ENCODE results near the gene RGSL1. TPM values are rescaled to one million over a fixed set of nuclear protein-coding genes. Genes with fewer than 3 reads are reported as not detected.
A peak's percentile ranks its signal among the peaks of the same experiment; 100 is the strongest.
"Not testable (repeated sequence)": the region's sequence is repeated elsewhere in the genome, so short reads cannot be mapped to it uniquely, and the experiment has no call there.

The RGSL1 gene
- polyA plus RNA-seq, 3 donors = 0.07 to 0.10 TPM; not detected in 1

- DNase-seq (ENCODE audit: low read depth in 3 of 3, low spot score in 2 of 3) = no peak
Measured at GRCh38 chr1:182444497-182444896, 5.4 kb upstream of the RGSL1 start.

GRCh38 chr1:182446033-182446669 lies 3.8 kb upstream of the RGSL1 start:
- DNase-seq (ENCODE audit: low read depth in 3 of 3, low spot score in 2 of 3) = peak in 1 of 3 donors; percentile 18

- DNase-seq (ENCODE audit: low read depth in 3 of 3, low spot score in 2 of 3) = not testable (repeated sequence)
Measured at GRCh38 chr1:182447124-182447523, 2.8 kb upstream of the RGSL1 start.

GRCh38 chr1:182447660-182448059 lies 2.3 kb upstream of the RGSL1 start:
- DNase-seq (ENCODE audit: low read depth in 3 of 3, low spot score in 2 of 3) = no peak

- DNase-seq (ENCODE audit: low read depth in 3 of 3, low spot score in 2 of 3) = no peak
Measured at GRCh38 chr1:182453631-182454030, 3.7 kb downstream of the RGSL1 start.

GRCh38 chr1:182457844-182458243 lies 7.9 kb downstream of the RGSL1 start:
- no peak for DNase-seq (ENCODE audit: low read depth in 3 of 3, low spot score in 2 of 3)

GRCh38 chr1:182459949-182460348 lies 10.0 kb downstream of the RGSL1 start:
- DNase-seq (ENCODE audit: low read depth in 3 of 3, low spot score in 2 of 3) = no peak

- DNase-seq (ENCODE audit: low read depth in 3 of 3, low spot score in 2 of 3) = no peak
Measured at GRCh38 chr1:182460550-182460951, 10.6 kb downstream of the RGSL1 start.

- DNase-seq (ENCODE audit: low read depth in 3 of 3, low spot score in 2 of 3) = no peak
Measured at GRCh38 chr1:182473556-182473955, 23.6 kb downstream of the RGSL1 start.

- no peak for DNase-seq (ENCODE audit: low read depth in 3 of 3, low spot score in 2 of 3)
Measured at GRCh38 chr1:182476625-182477024, 26.7 kb downstream of the RGSL1 start.

GRCh38 chr1:182478238-182478637 lies 28.3 kb downstream of the RGSL1 start:
- no peak for DNase-seq (ENCODE audit: low read depth in 3 of 3, low spot score in 2 of 3)

GRCh38 chr1:182484067-182484466 lies 34.1 kb downstream of the RGSL1 start:
- no peak for DNase-seq (ENCODE audit: low read depth in 3 of 3, low spot score in 2 of 3)

- DNase-seq (ENCODE audit: low read depth in 3 of 3, low spot score in 2 of 3) = no peak
Measured at GRCh38 chr1:182484531-182485257, 34.7 kb downstream of the RGSL1 start.

- DNase-seq (ENCODE audit: low read depth in 3 of 3, low spot score in 2 of 3) = no peak
Measured at GRCh38 chr1:182485861-182486260, 35.9 kb downstream of the RGSL1 start.

- no peak for DNase-seq (ENCODE audit: low read depth in 3 of 3, low spot score in 2 of 3)
Measured at GRCh38 chr1:182488803-182489202, 38.9 kb downstream of the RGSL1 start.

GRCh38 chr1:182493063-182493462 lies 43.1 kb downstream of the RGSL1 start:
- no peak for DNase-seq (ENCODE audit: low read depth in 3 of 3, low spot score in 2 of 3)

GRCh38 chr1:182495002-182495401 lies 45.1 kb downstream of the RGSL1 start:
- DNase-seq (ENCODE audit: low read depth in 3 of 3, low spot score in 2 of 3) = no peak

- DNase-seq (ENCODE audit: low read depth in 3 of 3, low spot score in 2 of 3) = no peak
Measured at GRCh38 chr1:182495693-182496092, 45.7 kb downstream of the RGSL1 start.

GRCh38 chr1:182507685-182508084 lies 57.7 kb downstream of the RGSL1 start:
- DNase-seq (ENCODE audit: low read depth in 3 of 3, low spot score in 2 of 3) = no peak

- no peak for DNase-seq (ENCODE audit: low read depth in 3 of 3, low spot score in 2 of 3)
Measured at GRCh38 chr1:182515556-182515955, 65.6 kb downstream of the RGSL1 start.

- no peak for DNase-seq (ENCODE audit: low read depth in 3 of 3, low spot score in 2 of 3)
Measured at GRCh38 chr1:182520736-182521135, 70.8 kb downstream of the RGSL1 start.

- no peak for DNase-seq (ENCODE audit: low read depth in 3 of 3, low spot score in 2 of 3)
Measured at GRCh38 chr1:182525342-182525741, 75.4 kb downstream of the RGSL1 start.

All from right renal cortex interstitium (tissue), 3 donors.